Fibroblast of lung (primary cell): Measurements from ENCODE around the gene GALNT2.

Experiments used
- CTCF ChIP-seq, 2 donors: IDR thresholded peaks in 1 of 2; conservative IDR thresholded peaks in 1 of 2; 1 replicate in 1 of 2; 2 replicates in 1 of 2; pipeline ENCODE4 v1.5.1; 2011 to 2012; ENCODE audit warnings: low read length in 2 of 2, control low read depth in 1 of 2, inconsistent platforms in 1 of 2, low read depth in 1 of 2, mild to moderate bottlenecking in 1 of 2
- EZH2 ChIP-seq: IDR thresholded peaks from 2 replicates; pipeline ENCODE4 v1.5.1; 2012; ENCODE audit warnings: low read length, control low read depth, mild to moderate bottlenecking; ENCODE audit errors: missing control alignments

GRCh38 chr1:230206207-230206606 is 139.2 kb downstream of the GALNT2 start:
- TF ChIP-seq CTCF (conservative IDR thresholded peaks at IDR 0.05 in 1 of 2, IDR thresholded peaks at IDR 0.05 in 1 of 2; ENCODE audit: low read depth in 1 of 2, low read length in 2 of 2): no peak
- no peak for TF ChIP-seq EZH2
